Measurements from ENCODE around the gene HDDC2. TPM values are rescaled to one million over a fixed set of nuclear protein-coding genes. Genes with fewer than 3 reads are reported as not detected.

Gene HDDC2
- total and polyA plus RNA-seq, 9 of the 15 experiments (the other 6 are each of a cell fraction or from before 2014, with no cell fraction given) = 194 to 632 (median 294) TPM

GRCh38 chr6:125310994-125311649, 9.4 kb upstream of the HDDC2 start (continued):
- TF ChIP-seq CTCF (IDR thresholded peaks at IDR 0.05 in 2 of 3, conservative IDR thresholded peaks at IDR 0.05 in 1 of 3; ENCODE audit: insufficient read depth in 2 of 3, low read depth in 1 of 3, low read length in 3 of 3) (peak; percentile 61 to 83 (median 76)), E2F3 (CRISPR knock-in tag; IDR thresholded peaks at IDR 0.05) (no peak)

- 0 out of 3 replicates have a peak, but pooled peaks have one; percentile 3 for ATAC-seq
- TF ChIP-seq FOSL1 (tag; conservative IDR thresholded peaks at IDR 0.05) (0 out of 2 replicates have a peak, but pooled peaks have one; percentile 5), ZNF444 (CRISPR knock-in tag; IDR thresholded peaks at IDR 0.05) (no peak), KDM1A (IDR thresholded peaks at IDR 0.05) (peak; percentile 91 to 94), ZNF347 (CRISPR knock-in tag; IDR thresholded peaks at IDR 0.05; ENCODE audit: low read depth) (no peak), IRF1 (CRISPR knock-in tag; IDR thresholded peaks at IDR 0.05; ENCODE audit: borderline replicate concordance) (no peak), NR2C2 (CRISPR knock-in tag; IDR thresholded peaks at IDR 0.05) (no peak), NR2C2 (tag; IDR thresholded peaks at IDR 0.05) (no peak), ZNF589 (CRISPR knock-in tag; IDR thresholded peaks at IDR 0.05; ENCODE audit: low read depth) (peak; percentile 1; the same call in 1 of the 2 replicates), ETV6 (IDR thresholded peaks at IDR 0.05; ENCODE audit: borderline replicate concordance in 1 of 2, low read depth in 2 of 2, low read length in 1 of 2) (no peak), ETV6 (CRISPR knock-in tag; IDR thresholded peaks at IDR 0.05; ENCODE audit: borderline replicate concordance) (no peak), ELK1 (CRISPR knock-in tag; IDR thresholded peaks at IDR 0.05) (no peak), CBX8 (IDR thresholded peaks at IDR 0.05; ENCODE audit: borderline replicate concordance, extremely low read depth, low read depth, low read length, poor library complexity, severe bottlenecking) (no peak), CBFA2T3 (IDR thresholded peaks at IDR 0.05) (no peak)
Measured at GRCh38 chr6:125307964-125308615, 6.3 kb upstream of the HDDC2 start.

More at GRCh38 chr6:125307964-125308615, 6.3 kb upstream of the HDDC2 start:
- no peaks in the 10 kb centered on the region for H3K36me3 ChIP-seq (ENCODE audit: control insufficient read depth, insufficient read depth, low read length)
- H3K9ac ChIP-seq (ENCODE audit: insufficient read depth in 1 of 2, low read depth in 2 of 2, low read length in 2 of 2) = peak overlapping the region in 1 of 2 experiments; percentile 57; a peak in 2 of 4 replicates
- 0 out of 2 replicates have a peak, but pooled peaks cover 3% of the 10 kb centered on the region for H3K9me3 ChIP-seq (replicated peaks; ENCODE audit: control insufficient read depth, insufficient read depth, low read depth, low read length)
- peak; percentile 57 for FAIRE-seq
- H3K4me1 ChIP-seq (replicated peaks in 1 of 2; ENCODE audit: control insufficient read depth in 2 of 2, insufficient read depth in 2 of 2, low read length in 2 of 2) = peaks cover 6 to 37% of the 10 kb centered on the region in 2 experiments; a peak in 4 of 5 replicates
- no TSS peak for BruUV-seq (replicated peaks)
- H3K79me2 ChIP-seq (ENCODE audit: control insufficient read depth, insufficient read depth, low read length) = no peaks in the 10 kb centered on the region
- WGBS (ENCODE audit: insufficient coverage, low coverage, missing lambda C conversion rate) = 13% methylated on average over 6 of the region's 6 CpGs
- no peaks in the 10 kb centered on the region for H3K27me3 ChIP-seq (ENCODE audit: control insufficient read depth in 2 of 2, insufficient read depth in 2 of 2, low read length in 2 of 2)
- in situ Hi-C loops (cut with MboI) = loop anchor here (10.0 kb wide), 1 partner anchor 433 kb away; no protein-coding TSS in a partner anchor
- peak in 1 of 4 experiments; percentile 42 for DNase-seq (ENCODE audit: extremely low read depth in 1 of 4, low spot score in 3 of 4)
- H3K4me2 ChIP-seq (ENCODE audit: insufficient read depth, low read length) = peak overlapping the region; percentile 14; the same call in 1 of the 2 replicates
- POLR2A ChIA-PET = no interaction called here
- no peak overlapping the region for H3K4me3 ChIP-seq
- no peaks in the 10 kb centered on the region for H4K20me1 ChIP-seq (replicated peaks; ENCODE audit: control insufficient read depth, insufficient read depth, low read length)
- intact Hi-C loops (cut with micrococcal nuclease) = loop anchor here (2.0 to 5.0 kb wide), 2 partner anchors 115 to 649 kb away; partner anchors contain the start of gene HINT3
- peak overlapping the region; percentile 84 for H3K27ac ChIP-seq (ENCODE audit: extremely low read depth, low read depth, low read length)
- CTCF ChIA-PET (ENCODE audit: low intra/inter-chr PET ratio) = interaction anchor here (0.6 kb wide), 1 partner anchor 221 kb away, joined by 5 read pairs; no protein-coding TSS in a partner anchor
- H3K9me1 ChIP-seq (ENCODE audit: control insufficient read depth, insufficient read depth, low read length) = no peaks in the 10 kb centered on the region
- peak overlapping the region; percentile 57 for H2AFZ ChIP-seq (ENCODE audit: low read depth, low read length)
